ENCODE data around the gene DPP4. TPM values are rescaled to one million over a fixed set of nuclear protein-coding genes. Genes with fewer than 3 reads are reported as not detected.

Gene DPP4
- total RNA-seq, 1 donor from 2014 or later: 0.59 TPM

- Mint-ChIP-seq H3K27me3 (ENCODE audit: unreplicated experiment) (peaks cover 2% of the 10 kb centered on the region), H3K4me3 (ENCODE audit: unreplicated experiment) (no peak overlapping the region), H3K27ac (ENCODE audit: unreplicated experiment) (no peak overlapping the region), H3K4me1 (ENCODE audit: unreplicated experiment) (no peaks in the 10 kb centered on the region), H3K36me3 (ENCODE audit: low read depth, unreplicated experiment) (no peaks in the 10 kb centered on the region), H3K9me3 (ENCODE audit: unreplicated experiment) (no peaks in the 10 kb centered on the region)
- no peak for TF ChIP-seq CTCF (IDR thresholded peaks at IDR 0.05; ENCODE audit: unreplicated experiment)
- DNase-seq (ENCODE audit: low spot score): no peak
Observed at GRCh38 chr2:161972866-161973265, 101.1 kb downstream of the DPP4 start.

- H3K27me3 Mint-ChIP-seq (ENCODE audit: unreplicated experiment): no peaks in the 10 kb centered on the region
- no peaks in the 10 kb centered on the region for H3K9me3 Mint-ChIP-seq (ENCODE audit: unreplicated experiment)
- no peak for TF ChIP-seq CTCF (IDR thresholded peaks at IDR 0.05; ENCODE audit: unreplicated experiment)
- no peak overlapping the region for H3K27ac Mint-ChIP-seq (ENCODE audit: unreplicated experiment)
- no peaks in the 10 kb centered on the region for H3K4me1 Mint-ChIP-seq (ENCODE audit: unreplicated experiment)
- H3K36me3 Mint-ChIP-seq (ENCODE audit: low read depth, unreplicated experiment): no peaks in the 10 kb centered on the region
- no peak for DNase-seq (ENCODE audit: low spot score)
- no peak overlapping the region for H3K4me3 Mint-ChIP-seq (ENCODE audit: unreplicated experiment)
Observed at GRCh38 chr2:161972232-161972631, 101.8 kb downstream of the DPP4 start.

GRCh38 chr2:161971551-161971950, 102.5 kb downstream of the DPP4 start:
- DNase-seq (ENCODE audit: low spot score): no peak
- no peaks in the 10 kb centered on the region for H3K9me3 Mint-ChIP-seq (ENCODE audit: unreplicated experiment)
- no peaks in the 10 kb centered on the region for H3K4me1 Mint-ChIP-seq (ENCODE audit: unreplicated experiment)
- no peaks in the 10 kb centered on the region for H3K27me3 Mint-ChIP-seq (ENCODE audit: unreplicated experiment)
- H3K4me3 Mint-ChIP-seq (ENCODE audit: unreplicated experiment): no peak overlapping the region
- no peak overlapping the region for H3K27ac Mint-ChIP-seq (ENCODE audit: unreplicated experiment)
- H3K36me3 Mint-ChIP-seq (ENCODE audit: low read depth, unreplicated experiment): no peaks in the 10 kb centered on the region
- no peak for TF ChIP-seq CTCF (IDR thresholded peaks at IDR 0.05; ENCODE audit: unreplicated experiment)

GRCh38 chr2:161969159-161969558, 104.9 kb downstream of the DPP4 start:
- no peak for TF ChIP-seq CTCF (IDR thresholded peaks at IDR 0.05; ENCODE audit: unreplicated experiment)
- H3K36me3 Mint-ChIP-seq (ENCODE audit: low read depth, unreplicated experiment): no peaks in the 10 kb centered on the region
- H3K4me1 Mint-ChIP-seq (ENCODE audit: unreplicated experiment): no peaks in the 10 kb centered on the region
- no peaks in the 10 kb centered on the region for H3K27me3 Mint-ChIP-seq (ENCODE audit: unreplicated experiment)
- H3K27ac Mint-ChIP-seq (ENCODE audit: unreplicated experiment): no peak overlapping the region
- DNase-seq (ENCODE audit: low spot score): no peak
- no peak overlapping the region for H3K4me3 Mint-ChIP-seq (ENCODE audit: unreplicated experiment)
- H3K9me3 Mint-ChIP-seq (ENCODE audit: unreplicated experiment): no peaks in the 10 kb centered on the region

GRCh38 chr2:161965994-161966393, 108.0 kb downstream of the DPP4 start:
- no peak for TF ChIP-seq CTCF (IDR thresholded peaks at IDR 0.05; ENCODE audit: unreplicated experiment)
- Mint-ChIP-seq H3K27ac (ENCODE audit: unreplicated experiment) (no peak overlapping the region), H3K9me3 (ENCODE audit: unreplicated experiment) (no peaks in the 10 kb centered on the region), H3K4me1 (ENCODE audit: unreplicated experiment) (no peaks in the 10 kb centered on the region), H3K36me3 (ENCODE audit: low read depth, unreplicated experiment) (no peaks in the 10 kb centered on the region), H3K4me3 (ENCODE audit: unreplicated experiment) (no peak overlapping the region), H3K27me3 (ENCODE audit: unreplicated experiment) (no peaks in the 10 kb centered on the region)
- no peak for DNase-seq (ENCODE audit: low spot score)

Measured in endothelial cell (in vitro differentiated cells).